Epithelial cell of esophagus (primary cell): ENCODE results near the gene SHISA7.
A peak's percentile ranks its signal among the peaks of the same experiment; 100 is the strongest.

ENCODE experiments used
- DNase-seq: peaks from one replicate; pipeline ENCODE4 v3.0.0; 2010; ENCODE audit warnings: low read depth
- H3K4me3 ChIP-seq: 2 replicates; pipeline ENCODE4 v1.5.1; 2011; ENCODE audit warnings: mild to moderate bottlenecking, low read length, control low read depth
- TF ChIP-seq, protein P1 (sequence below): IDR thresholded peaks from 2 replicates; pipeline ENCODE4 v1.5.1; 2011; ENCODE audit warnings: low read depth, mild to moderate bottlenecking, low read length, control low read depth, inconsistent platforms; ENCODE audit not compliant: insufficient read depth; ENCODE audit errors: missing control alignments

Gene SHISA7

DNA sequence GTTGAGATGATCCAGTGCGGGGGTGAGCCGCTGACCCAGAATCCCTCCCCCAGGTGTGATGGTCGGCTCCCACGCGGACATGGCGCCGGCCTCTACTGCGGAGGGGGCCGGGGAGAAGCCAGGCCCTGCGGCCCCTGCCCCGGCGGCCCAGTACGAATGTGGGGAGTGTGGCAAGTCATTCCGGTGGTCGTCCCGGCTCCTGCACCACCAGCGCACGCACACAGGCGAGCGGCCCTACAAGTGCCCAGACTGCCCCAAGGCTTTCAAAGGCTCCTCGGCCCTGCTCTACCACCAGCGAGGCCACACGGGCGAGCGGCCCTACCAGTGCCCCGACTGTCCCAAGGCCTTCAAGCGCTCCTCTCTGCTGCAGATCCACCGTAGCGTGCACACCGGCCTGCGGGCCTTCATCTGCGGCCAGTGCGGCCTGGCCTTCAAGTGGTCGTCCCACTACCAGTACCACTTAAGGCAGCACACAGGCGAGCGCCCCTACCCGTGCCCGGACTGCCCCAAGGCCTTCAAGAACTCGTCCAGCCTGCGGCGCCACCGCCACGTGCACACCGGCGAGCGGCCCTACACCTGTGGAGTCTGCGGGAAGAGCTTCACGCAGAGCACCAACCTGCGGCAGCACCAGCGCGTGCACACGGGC lies 38.2 kb upstream of the SHISA7 start:
- TF ChIP-seq, protein P1, sequence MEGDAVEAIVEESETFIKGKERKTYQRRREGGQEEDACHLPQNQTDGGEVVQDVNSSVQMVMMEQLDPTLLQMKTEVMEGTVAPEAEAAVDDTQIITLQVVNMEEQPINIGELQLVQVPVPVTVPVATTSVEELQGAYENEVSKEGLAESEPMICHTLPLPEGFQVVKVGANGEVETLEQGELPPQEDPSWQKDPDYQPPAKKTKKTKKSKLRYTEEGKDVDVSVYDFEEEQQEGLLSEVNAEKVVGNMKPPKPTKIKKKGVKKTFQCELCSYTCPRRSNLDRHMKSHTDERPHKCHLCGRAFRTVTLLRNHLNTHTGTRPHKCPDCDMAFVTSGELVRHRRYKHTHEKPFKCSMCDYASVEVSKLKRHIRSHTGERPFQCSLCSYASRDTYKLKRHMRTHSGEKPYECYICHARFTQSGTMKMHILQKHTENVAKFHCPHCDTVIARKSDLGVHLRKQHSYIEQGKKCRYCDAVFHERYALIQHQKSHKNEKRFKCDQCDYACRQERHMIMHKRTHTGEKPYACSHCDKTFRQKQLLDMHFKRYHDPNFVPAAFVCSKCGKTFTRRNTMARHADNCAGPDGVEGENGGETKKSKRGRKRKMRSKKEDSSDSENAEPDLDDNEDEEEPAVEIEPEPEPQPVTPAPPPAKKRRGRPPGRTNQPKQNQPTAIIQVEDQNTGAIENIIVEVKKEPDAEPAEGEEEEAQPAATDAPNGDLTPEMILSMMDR, result no peak
- DNase-seq, result no peak
- no peak overlapping the region for H3K4me3 ChIP-seq

DNA sequence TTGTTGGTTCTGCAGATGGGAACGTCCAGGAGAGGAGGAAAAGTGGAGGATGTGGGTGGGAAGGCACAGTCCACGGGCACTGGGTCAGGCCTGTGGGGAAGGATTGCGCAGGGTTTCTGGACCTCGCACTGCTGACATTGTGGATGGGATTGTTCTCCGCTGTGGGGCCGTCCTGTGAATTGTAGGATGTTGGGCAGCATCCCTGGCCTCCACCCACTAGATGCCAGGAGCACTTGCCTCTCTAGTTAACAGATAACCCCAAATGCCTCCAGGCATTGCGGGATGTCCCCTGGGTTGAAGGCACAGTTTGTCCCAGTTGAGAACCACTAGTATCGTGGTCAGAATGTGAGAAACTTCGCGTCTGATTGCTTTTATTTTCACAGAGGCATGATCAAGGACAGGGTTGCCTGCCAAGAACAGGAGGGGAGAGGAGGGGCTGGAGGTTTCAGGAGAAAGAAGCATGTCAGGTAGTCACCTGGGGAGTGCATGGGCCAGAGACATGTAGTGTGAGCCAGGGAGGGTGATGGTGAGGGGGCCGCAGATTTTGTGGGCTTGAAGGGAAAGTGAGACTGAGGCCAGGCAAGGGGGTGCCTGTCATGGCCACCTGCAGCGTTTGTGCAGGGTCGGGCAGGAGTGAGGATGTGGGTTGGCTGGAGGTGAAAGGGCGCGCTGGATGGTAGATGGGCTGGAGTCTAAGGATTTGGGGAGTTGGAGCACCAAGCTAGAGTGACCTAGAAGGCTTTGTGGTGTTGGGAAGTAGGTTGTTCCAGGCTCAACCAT lies 36.5 kb upstream of the SHISA7 start:
- DNase-seq, result no peak
- TF ChIP-seq, protein P1, result no peak
- no peak overlapping the region for H3K4me3 ChIP-seq

DNA sequence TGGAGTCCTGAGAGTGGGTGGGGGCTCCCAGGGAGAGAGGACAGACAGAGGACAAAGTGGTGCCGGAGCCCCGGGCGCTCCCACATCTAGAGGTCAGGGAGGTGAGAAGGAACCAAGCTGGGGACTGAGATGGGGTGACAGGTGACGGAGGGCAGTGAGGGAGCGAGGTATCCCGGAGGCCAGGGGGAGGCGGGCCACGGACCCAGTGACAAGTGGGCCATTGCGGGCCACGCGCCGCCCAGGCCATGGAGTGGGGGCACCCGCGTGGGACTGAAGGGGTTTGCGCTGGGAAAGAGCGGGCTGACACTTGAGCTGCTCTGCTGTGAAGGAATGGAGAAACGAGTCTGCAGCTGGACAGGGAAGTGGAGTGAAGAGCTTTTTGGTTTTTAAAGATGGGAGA lies 35.9 kb upstream of the SHISA7 start:
- H3K4me3 ChIP-seq, result no peak overlapping the region
- DNase-seq, result no peak
- TF ChIP-seq, protein P1, result no peak

DNA sequence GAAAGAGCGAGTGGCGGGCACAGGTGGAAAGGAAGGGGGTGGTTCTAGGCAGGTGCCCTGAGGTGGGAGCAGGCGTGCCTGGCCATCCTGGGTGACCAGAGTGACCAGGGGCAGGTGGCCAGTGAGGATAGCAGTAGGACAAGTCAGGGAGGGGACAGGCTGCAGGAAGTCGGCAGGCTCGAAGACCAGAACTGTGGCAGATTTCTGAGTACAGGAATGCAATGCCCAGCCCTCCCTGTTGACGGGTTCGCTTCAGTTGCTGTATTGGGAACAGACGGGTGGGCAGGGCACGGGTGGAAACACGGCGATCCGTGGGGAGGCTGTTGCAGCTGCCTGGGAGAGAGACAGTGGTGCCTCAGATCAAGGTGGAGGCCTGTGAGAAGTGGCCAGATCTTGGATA lies 35.3 kb upstream of the SHISA7 start:
- DNase-seq, result no peak
- TF ChIP-seq, protein P1, result no peak
- no peak overlapping the region for H3K4me3 ChIP-seq

DNA sequence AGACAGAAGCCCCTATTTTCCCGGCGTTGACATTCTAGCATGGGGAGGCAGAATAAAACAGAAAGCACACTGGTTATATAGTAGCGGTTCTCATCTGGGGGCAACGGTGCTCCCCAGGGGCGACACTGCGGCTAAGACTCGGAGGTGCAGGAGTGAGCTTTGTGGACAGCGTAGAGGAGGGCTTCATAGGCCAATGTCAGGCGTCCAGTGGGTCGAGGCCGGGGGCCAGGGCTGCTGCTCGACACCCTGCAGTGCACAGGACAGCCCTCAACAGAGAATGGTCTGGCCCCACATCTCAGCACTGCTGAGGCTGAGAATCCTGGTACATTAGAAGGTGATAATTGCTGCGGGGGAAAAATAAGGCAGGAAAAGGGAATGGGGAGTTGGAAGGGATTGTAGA lies 34.8 kb upstream of the SHISA7 start:
- H3K4me3 ChIP-seq, result peak overlapping the region; percentile 71
- no peak for DNase-seq
- TF ChIP-seq, protein P1, result no peak

DNA sequence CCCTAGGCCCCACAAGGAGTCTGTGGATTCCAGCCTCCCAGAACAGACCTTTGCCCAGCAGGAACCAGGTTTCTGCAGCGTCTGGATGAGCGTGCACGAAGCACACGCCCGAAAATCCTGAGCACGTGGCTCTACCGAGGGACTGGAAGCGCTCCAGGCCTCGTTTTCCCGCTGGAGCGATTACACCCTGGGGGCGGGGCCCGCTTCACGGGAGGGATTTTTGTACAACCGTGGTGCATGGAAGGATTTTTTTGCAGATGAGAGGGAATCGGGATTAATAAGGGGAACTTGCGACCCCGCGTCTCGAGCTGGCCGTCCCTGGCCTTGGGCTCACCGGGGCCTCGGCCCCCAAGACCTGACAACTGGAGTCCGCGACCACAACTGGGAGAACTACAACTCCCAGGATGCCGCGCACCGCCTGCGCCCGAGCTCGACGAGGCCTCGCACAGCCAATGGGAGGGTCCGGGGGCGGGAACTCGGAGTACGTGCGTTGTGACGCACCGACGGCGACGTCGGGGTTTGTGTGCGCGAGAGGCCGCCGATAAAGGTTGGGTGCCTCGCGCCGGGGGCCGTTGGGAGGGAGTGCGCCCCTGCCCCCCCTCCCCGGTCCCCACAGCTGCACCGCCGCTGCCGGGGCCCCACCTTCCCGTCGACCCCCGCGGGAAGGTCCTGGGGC lies 33.1 kb upstream of the SHISA7 start, which contains the start of gene ZNF628:
TSS of gene ZNF628 (plus strand) at position 518 of the 676 bp plus-strand sequence. CDS start 3,294 bp downstream, outside the sequence.
- TF ChIP-seq, protein P1, result no peak
- DNase-seq, result peak; percentile 99
- H3K4me3 ChIP-seq, result peak within 1 kb of the TSS; percentile 71
